HepG2 (cell line): Measurements from ENCODE around the gene PPFIA3. TPM values are rescaled to one million over a fixed set of nuclear protein-coding genes. Genes with fewer than 3 reads are reported as not detected.

Experiments
- HNF1B ChIP-seq: sonication (generic); formaldehyde crosslinking; IDR thresholded peaks from 2 replicates; pipeline ENCODE4 v1.5.1; 2020; ENCODE audit warnings: mild to moderate bottlenecking, moderate library complexity, missing genetic modification reagents
- HNRNPL ChIP-seq: fragments of 200-400 bp; formaldehyde crosslinking; IDR thresholded peaks from 2 replicates; pipeline ENCODE4 v1.6.1; 2017; ENCODE audit warnings: mild to moderate bottlenecking, low read depth, low read length
- IRF2 ChIP-seq: IDR thresholded peaks from 2 replicates; pipeline ENCODE4 v1.6.1; 2018; ENCODE audit warnings: missing genetic modification reagents, missing compliant biosample characterization
- NFE2 ChIP-seq: sonication (generic); formaldehyde crosslinking; IDR thresholded peaks from 2 replicates; pipeline ENCODE4 v1.4.0; 2020; ENCODE audit warnings: missing genetic modification reagents
- PBX3 ChIP-seq: sonication (generic); formaldehyde crosslinking; IDR thresholded peaks from 2 replicates; pipeline ENCODE4 v1.8.1; 2023; ENCODE audit warnings: missing genetic modification reagents, inconsistent platforms, borderline replicate concordance
- POLR2A ChIP-seq, 2 experiments: IDR thresholded peaks; 2 replicates each; pipeline ENCODE4 v1.6.1; 2011; ENCODE audit warnings: low read depth in 2 of 2, low read length in 2 of 2, mild to moderate bottlenecking in 1 of 2, moderate library complexity in 1 of 2; ENCODE audit not compliant: insufficient read depth in 1 of 2
- SNAI1 ChIP-seq: sonication (generic); formaldehyde crosslinking; IDR thresholded peaks from 2 replicates; pipeline ENCODE4 v1.5.0; 2020; ENCODE audit warnings: mild to moderate bottlenecking, missing genetic modification reagents, borderline replicate concordance
- TBL1XR1 ChIP-seq: fragments of 150-350 bp; IDR thresholded peaks from 2 replicates; pipeline ENCODE4 v1.6.1; 2014; ENCODE audit warnings: borderline replicate concordance, low read length; ENCODE audit not compliant: partially characterized antibody
- ZBED4 ChIP-seq: sonication (generic); formaldehyde crosslinking; IDR thresholded peaks from 2 replicates; pipeline ENCODE4 v1.4.0; 2020; ENCODE audit warnings: missing genetic modification reagents, borderline replicate concordance
- ZC3H13 ChIP-seq: sonication (generic); formaldehyde crosslinking; IDR thresholded peaks from 2 replicates; pipeline ENCODE4 v1.8.1; 2023; ENCODE audit warnings: mild to moderate bottlenecking, missing genetic modification reagents, moderate library complexity
- ZMYM3 ChIP-seq: sonication (generic); formaldehyde crosslinking; IDR thresholded peaks from 2 replicates; pipeline ENCODE4 v1.5.1; 2020; ENCODE audit warnings: mild to moderate bottlenecking, missing genetic modification reagents
- ZNF138 ChIP-seq: sonication (generic); formaldehyde crosslinking; IDR thresholded peaks from 2 replicates; pipeline ENCODE4 v1.5.0; 2020; ENCODE audit warnings: mild to moderate bottlenecking, low read depth, missing genetic modification reagents
- ZNF232 ChIP-seq: sonication (generic); formaldehyde crosslinking; IDR thresholded peaks from 2 replicates; pipeline ENCODE4 v1.4.0; 2020; ENCODE audit warnings: missing genetic modification reagents, borderline replicate concordance
- ZNF234 ChIP-seq: sonication (generic); formaldehyde crosslinking; conservative IDR thresholded peaks from 2 replicates; pipeline ENCODE4 v1.5.1; 2020; ENCODE audit warnings: mild to moderate bottlenecking, missing genetic modification reagents
- ZNF44 ChIP-seq: sonication (generic); formaldehyde crosslinking; IDR thresholded peaks from 2 replicates; pipeline ENCODE4 v1.5.1; 2020; ENCODE audit warnings: mild to moderate bottlenecking, missing genetic modification reagents
- ZNF567 ChIP-seq: sonication (generic); formaldehyde crosslinking; IDR thresholded peaks from 2 replicates; pipeline ENCODE4 v1.8.1; 2023; ENCODE audit warnings: mild to moderate bottlenecking, missing genetic modification reagents, borderline replicate concordance
- ZNF784 ChIP-seq: sonication (generic); formaldehyde crosslinking; IDR thresholded peaks from 2 replicates; pipeline ENCODE4 v1.5.1; 2020; ENCODE audit warnings: missing genetic modification reagents, mild to moderate bottlenecking, borderline replicate concordance
- polyA plus RNA-seq, 8 experiments: library from polyadenylated mRNA; depleted of rRNA in 3 of 8; stranded (reverse) in 7 of 8; unstranded in 1 of 8; fragments of >200 nt; fragmentation: Illumina TruSeq in 4 of 8; extraction: Trizol in 4 of 8; gene quantifications; 2 replicates each; pipeline versions ENCODE4 v1.2.1 to v1.2.3, GENCODE V29; 2011 to 2016; ENCODE audit warnings: low read depth in 4 of 8, missing spikeins in 1 of 8, mixed read lengths in 1 of 8; ENCODE audit not compliant: insufficient read depth in 1 of 8
- total RNA-seq, 5 experiments: library from RNA; depleted of rRNA; stranded (reverse); fragments of >200 nt; fragmentation: Illumina TruSeq; extraction: Trizol; gene quantifications; 2 replicates each; pipeline ENCODE4 v1.2.3, GENCODE V29; 2016; ENCODE audit warnings: low read depth in 1 of 5
- TF ChIP-seq, protein P1 (sequence below): sonication (generic); formaldehyde crosslinking; IDR thresholded peaks from 2 replicates; pipeline ENCODE4 v1.4.0; 2020; ENCODE audit warnings: mild to moderate bottlenecking, missing genetic modification reagents

PPFIA3 gene
- total and polyA plus RNA-seq, 2 of the 13 experiments (the other 11 are each of a cell fraction or from before 2014, with no cell fraction given): 6.7 to 8.6 TPM

GRCh38 chr19:49150106-49150943 lies 31.0 kb downstream of the PPFIA3 start (continued):
- TF ChIP-seq ZBED4 (CRISPR knock-in tag) (0 out of 2 replicates have a peak, but pooled peaks have one; percentile 16), ZNF567 (CRISPR knock-in tag) (peak; percentile 23; the same call in 1 of the 2 replicates), SNAI1 (CRISPR knock-in tag) (no peak), TBL1XR1 (no peak), ZNF138 (peak; percentile 80; the same call in 1 of the 2 replicates), HNF1B (CRISPR knock-in tag) (peak; percentile 71; the same call in 1 of the 2 replicates), POLR2A (IDR thresholded peaks at IDR 0.05; ENCODE audit: insufficient read depth in 1 of 2, low read depth in 2 of 2, low read length in 2 of 2) (peak in 1 of 2 experiments; percentile 76; a peak in 3 of 4 replicates), ZMYM3 (CRISPR knock-in tag) (no peak), ZNF784 (CRISPR knock-in tag) (no peak), ZNF234 (CRISPR knock-in tag) (peak; percentile 66; the same call in 1 of the 2 replicates), NFE2 (CRISPR knock-in tag) (no peak), ZC3H13 (CRISPR knock-in tag) (0 out of 2 replicates have a peak, but pooled peaks have one; percentile 7), PBX3 (CRISPR knock-in tag) (no peak), IRF2 (CRISPR knock-in tag) (0 out of 2 replicates have a peak, but pooled peaks have one; percentile 40), ZNF232 (no peak; the same call in 1 of the 2 replicates), ZNF44 (CRISPR knock-in tag) (0 out of 2 replicates have a peak, but pooled peaks have one; percentile 13), HNRNPL (no peak)
- TF ChIP-seq, protein P1, sequence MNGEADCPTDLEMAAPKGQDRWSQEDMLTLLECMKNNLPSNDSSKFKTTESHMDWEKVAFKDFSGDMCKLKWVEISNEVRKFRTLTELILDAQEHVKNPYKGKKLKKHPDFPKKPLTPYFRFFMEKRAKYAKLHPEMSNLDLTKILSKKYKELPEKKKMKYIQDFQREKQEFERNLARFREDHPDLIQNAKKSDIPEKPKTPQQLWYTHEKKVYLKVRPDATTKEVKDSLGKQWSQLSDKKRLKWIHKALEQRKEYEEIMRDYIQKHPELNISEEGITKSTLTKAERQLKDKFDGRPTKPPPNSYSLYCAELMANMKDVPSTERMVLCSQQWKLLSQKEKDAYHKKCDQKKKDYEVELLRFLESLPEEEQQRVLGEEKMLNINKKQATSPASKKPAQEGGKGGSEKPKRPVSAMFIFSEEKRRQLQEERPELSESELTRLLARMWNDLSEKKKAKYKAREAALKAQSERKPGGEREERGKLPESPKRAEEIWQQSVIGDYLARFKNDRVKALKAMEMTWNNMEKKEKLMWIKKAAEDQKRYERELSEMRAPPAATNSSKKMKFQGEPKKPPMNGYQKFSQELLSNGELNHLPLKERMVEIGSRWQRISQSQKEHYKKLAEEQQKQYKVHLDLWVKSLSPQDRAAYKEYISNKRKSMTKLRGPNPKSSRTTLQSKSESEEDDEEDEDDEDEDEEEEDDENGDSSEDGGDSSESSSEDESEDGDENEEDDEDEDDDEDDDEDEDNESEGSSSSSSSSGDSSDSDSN (CRISPR knock-in tag): peak; percentile 77
